Stomach (tissue), 9 donors: Measurements from ENCODE around the gene ARHGAP26. TPM values are rescaled to one million over a fixed set of nuclear protein-coding genes. Genes with fewer than 3 reads are reported as not detected.

ENCODE experiments used
- DNase-seq, 2 donors: peaks; one replicate each; pipeline versions ENCODE4 v3.0.0 to v3.0.0-alpha.2; 2013 to 2019
- H3K27ac ChIP-seq, 5 donors: fragments of 200-600 bp in 4 of 5; sonication (generic) in 4 of 5; one replicate each; pipeline ENCODE4 v1.5.1; 2013 to 2019; ENCODE audit warnings: mild to moderate bottlenecking in 1 of 5, moderate library complexity in 1 of 5
- H3K27me3 ChIP-seq, 3 donors: fragments of 200-600 bp; sonication (generic); one replicate each; pipeline ENCODE4 v1.5.1; 2017 to 2019; ENCODE audit warnings: mixed run types in 1 of 3
- H3K36me3 ChIP-seq, 4 donors: fragments of 200-600 bp; sonication (generic); 1 replicate in 3 of 4; 2 replicates in 1 of 4; pipeline ENCODE4 v1.5.1; 2016 to 2019
- H3K4me1 ChIP-seq, 4 donors: fragments of 200-600 bp; sonication (generic); one replicate each; pipeline ENCODE4 v1.5.1; 2016 to 2019
- H3K4me3 ChIP-seq, 4 donors: fragments of 200-600 bp; sonication (generic) in 3 of 4; one replicate each; pipeline ENCODE4 v1.5.1; 2016 to 2019; ENCODE audit warnings: mild to moderate bottlenecking in 1 of 4
- H3K9me3 ChIP-seq, 4 donors: fragments of 200-600 bp; sonication (generic); one replicate each; pipeline ENCODE4 v1.5.1; 2016 to 2019
- CTCF ChIP-seq, 7 experiments: fragments of 450-650 bp in 4 of 7; fragments of 200-600 bp in 3 of 7; sonication (generic) in 3 of 7; IDR thresholded peaks; one replicate each; pipeline ENCODE4 v1.5.1; 2016 to 2019; ENCODE audit warnings: antibody characterized with exemption in 7 of 7, control low read depth in 2 of 7, mild to moderate bottlenecking in 1 of 7
- EP300 ChIP-seq: sonication (generic); formaldehyde crosslinking; IDR thresholded peaks from one replicate; pipeline ENCODE4 v1.6.1; 2017; ENCODE audit warnings: antibody characterized with exemption
- POLR2A ChIP-seq, 4 donors: fragments of 450-650 bp; IDR thresholded peaks; one replicate each; pipeline ENCODE4 v1.6.1; 2016; ENCODE audit warnings: antibody characterized with exemption in 4 of 4, control low read depth in 2 of 4, mild to moderate bottlenecking in 1 of 4, moderate library complexity in 1 of 4
- POLR2AphosphoS5 ChIP-seq, 3 donors: sonication (generic); formaldehyde crosslinking; IDR thresholded peaks; one replicate each; pipeline ENCODE4 v1.6.1; 2016; ENCODE audit warnings: antibody characterized with exemption in 3 of 3
- WGBS, 5 donors: extraction: QIAGEN DNeasy Blood & Tissue Kit in 3 of 5; methylation state at CpG; one replicate each; pipeline versions ENCODE4 v1.1.5 to v1.1.7; 2013 to 2018; 5-methylcytosine and 5-hydroxymethylcytosine counted together
- intact Hi-C: fragments of 100-400 bp; cut with DNase I; formaldehyde crosslinking; loops from one replicate; pipeline ENCODE4 v1.15.1; 2023; ENCODE audit warnings: low total_unique reads
- polyA plus RNA-seq, 3 donors: library from polyadenylated mRNA; stranded (reverse); fragments of 200-250 nt; gene quantifications; one replicate each; pipeline ENCODE4 v1.2.3, GENCODE V29; 2013
- total RNA-seq, 5 donors: library from RNA; depleted of rRNA; stranded (reverse); fragments of >200 nt; gene quantifications; one replicate each; pipeline versions ENCODE4 v1.1.0 to v1.2.3, GENCODE V29; 2014 to 2016
- donor health status: healthy with polysubstance abuse.
- donor health status: Bipolar disorder and iron deficiency.
- donor health status: healthy.

ARHGAP26 gene
- total and polyA plus RNA-seq, 8 donors = 4.0 to 115 (median 34.1) TPM

DNA sequence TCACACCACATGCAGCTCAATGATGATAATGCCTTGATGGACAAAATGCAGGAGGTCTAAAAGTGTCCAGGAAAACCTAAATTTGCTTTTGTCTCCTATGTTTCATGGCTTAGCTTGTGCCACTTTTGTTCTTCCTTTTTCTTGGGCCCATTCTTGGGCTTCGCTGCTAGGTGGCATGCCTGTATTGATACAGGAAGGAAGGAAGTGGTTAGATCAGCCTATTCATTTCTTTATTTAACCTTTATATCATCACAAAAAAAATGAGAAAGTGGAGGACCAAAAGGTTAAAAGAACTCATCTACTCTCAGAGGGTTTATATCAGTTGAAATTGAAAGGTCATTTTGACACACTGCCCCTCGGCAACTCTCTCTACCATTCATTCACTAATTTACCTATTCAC lies 260.2 kb downstream of the ARHGAP26 start:
- TF ChIP-seq EP300 (no peak), POLR2A (IDR thresholded peaks at IDR 0.05) (no peak), CTCF (IDR thresholded peaks at IDR 0.05) (no peak), POLR2AphosphoS5 (IDR thresholded peaks at IDR 0.05) (no peak)
- Histone ChIP-seq H3K4me3 (no peak overlapping the region), H3K4me1 (peaks cover 0 to 21% (median 12%) of the 10 kb centered on the region in 4 donors), H3K9me3 (no peaks in the 10 kb centered on the region), H3K36me3 (no peaks in the 10 kb centered on the region), H3K27ac (no peak overlapping the region), H3K27me3 (no peaks in the 10 kb centered on the region)
- WGBS, 5 donors = 73 to 90% (median 80%) methylated on average over 2 of the region's 2 CpGs
- intact Hi-C loops = no loop called here
- DNase-seq = no peak

DNA sequence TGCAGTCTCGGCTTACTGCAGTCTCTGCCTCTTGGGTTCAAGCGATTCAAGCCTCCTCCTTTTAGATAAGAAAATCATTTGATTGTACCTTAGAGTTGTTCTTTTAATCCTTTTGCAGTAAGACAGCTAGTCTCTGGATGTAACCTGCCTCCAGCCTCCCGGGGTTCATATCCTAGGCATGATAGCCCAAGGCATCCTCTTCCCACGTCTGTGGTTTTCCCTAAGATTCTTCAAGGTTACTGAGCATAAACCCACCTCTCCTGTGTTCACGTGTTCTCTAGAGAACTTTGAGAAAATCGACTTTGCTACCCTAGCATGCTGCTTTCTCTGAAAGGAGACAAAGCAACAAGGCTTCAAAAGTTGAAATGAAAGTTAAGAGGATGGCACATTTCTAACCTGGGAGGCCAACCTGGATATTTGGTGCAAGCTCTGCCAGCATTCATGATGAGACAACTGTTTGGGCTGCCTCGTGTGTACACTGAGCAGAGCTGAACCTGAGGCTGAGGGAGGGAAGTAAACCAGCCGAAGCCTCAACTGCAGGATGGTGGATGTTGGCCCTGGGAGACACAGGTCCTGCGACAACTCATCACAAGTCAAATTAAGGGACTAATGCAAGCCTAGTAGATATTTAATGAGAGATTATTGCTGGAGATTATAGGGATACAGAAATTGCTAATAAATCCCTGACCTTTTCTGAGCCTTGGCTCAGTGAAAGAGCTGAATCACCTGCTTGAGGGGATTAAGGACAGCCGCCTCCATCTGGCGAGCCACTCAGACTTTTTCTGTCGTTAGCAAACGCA lies 261.8 kb downstream of the ARHGAP26 start:
- intact Hi-C loops = no loop called here
- DNase-seq = no peak
- peaks cover 0 to 19% (median 8%) of the 10 kb centered on the region in 4 donors for H3K4me1 ChIP-seq
- H3K4me3 ChIP-seq = no peak overlapping the region
- no peak for TF ChIP-seq POLR2AphosphoS5 (IDR thresholded peaks at IDR 0.05)
- no peak for TF ChIP-seq CTCF (IDR thresholded peaks at IDR 0.05)
- TF ChIP-seq POLR2A (IDR thresholded peaks at IDR 0.05) = no peak
- TF ChIP-seq EP300 = no peak
- whole genome bisulfite sequencing, 5 donors = 65 to 80% (median 70%) methylated on average over 13 of the region's 13 CpGs
- H3K27ac ChIP-seq = no peak overlapping the region
- no peaks in the 10 kb centered on the region for H3K9me3 ChIP-seq
- H3K36me3 ChIP-seq = peaks cover 0 to 3% (median 0%) of the 10 kb centered on the region in 4 donors
- H3K27me3 ChIP-seq = no peaks in the 10 kb centered on the region

- Histone ChIP-seq H3K27me3 (no peaks in the 10 kb centered on the region), H3K27ac (no peak overlapping the region), H3K36me3 (peaks cover 0 to 8% (median 0%) of the 10 kb centered on the region in 4 donors), H3K9me3 (no peaks in the 10 kb centered on the region), H3K4me1 (peaks cover 0 to 19% (median 8%) of the 10 kb centered on the region in 4 donors), H3K4me3 (no peak overlapping the region)
- 16 to 43% (median 27%) methylated on average over 1 of the region's 1 CpG for WGBS, 5 donors
- TF ChIP-seq CTCF (IDR thresholded peaks at IDR 0.05) (no peak), POLR2AphosphoS5 (IDR thresholded peaks at IDR 0.05) (no peak), POLR2A (IDR thresholded peaks at IDR 0.05) (no peak), EP300 (no peak)
- no peak for DNase-seq
- intact Hi-C loops = no loop called here
These were observed 262.3 kb downstream of the ARHGAP26 start for GRCh38 chr5:143032581-143032836.

GRCh38 chr5:143033535-143034250 lies 263.5 kb downstream of the ARHGAP26 start:
- Histone ChIP-seq H3K27ac (no peak overlapping the region), H3K4me3 (no peak overlapping the region), H3K4me1 (peaks cover 0 to 19% (median 8%) of the 10 kb centered on the region in 4 donors), H3K9me3 (no peaks in the 10 kb centered on the region), H3K36me3 (peaks cover 0 to 15% (median 0%) of the 10 kb centered on the region in 4 donors), H3K27me3 (no peaks in the 10 kb centered on the region)
- DNase-seq = no peak
- intact Hi-C loops = no loop called here
- TF ChIP-seq POLR2AphosphoS5 (IDR thresholded peaks at IDR 0.05) (no peak), POLR2A (IDR thresholded peaks at IDR 0.05) (no peak), EP300 (no peak), CTCF (IDR thresholded peaks at IDR 0.05) (no peak)
- WGBS, 5 donors = 66 to 80% (median 78%) methylated on average over 10 of the region's 10 CpGs
